RWPE2 (cell line): ENCODE data around the gene TBC1D16.
A peak's percentile ranks its signal among the peaks of the same experiment; 100 is the strongest.

ENCODE experiments used
- ATAC-seq: fragments of 200-7000 bp; cut with Tn5 transposase; 3 replicates; pipeline ENCODE4 v1.9.1; 2021; ENCODE audit warnings: low read depth
- DNase-seq: peaks from one replicate; pipeline ENCODE4 v3.0.0-alpha.2; 2020; ENCODE audit warnings: low spot score
- H3K27ac ChIP-seq: fragments of 450-650 bp; 2 replicates; pipeline ENCODE4 v1.5.1; 2017; ENCODE audit warnings: mild to moderate bottlenecking; ENCODE audit not compliant: poor library complexity, severe bottlenecking
- H3K27me3 ChIP-seq: fragments of 250-450 bp; sonication (Bioruptor Pico); 2 replicates; pipeline ENCODE4 v1.5.1; 2021; ENCODE audit warnings: mild to moderate bottlenecking, moderate library complexity; ENCODE audit not compliant: insufficient read depth, poor library complexity, severe bottlenecking
- H3K36me3 ChIP-seq: fragments of 250-450 bp; sonication (Bioruptor Pico); 2 replicates; pipeline ENCODE4 v1.5.1; 2020; ENCODE audit warnings: low read depth, mild to moderate bottlenecking, moderate library complexity
- H3K4me1 ChIP-seq: fragments of 250-450 bp; sonication (Bioruptor Pico); 2 replicates; pipeline ENCODE4 v1.5.1; 2021; ENCODE audit warnings: mild to moderate bottlenecking, moderate library complexity; ENCODE audit not compliant: insufficient read depth, poor library complexity, severe bottlenecking
- H3K4me3 ChIP-seq: fragments of 250-450 bp; sonication (Bioruptor Pico); 2 replicates; pipeline ENCODE4 v1.5.1; 2021; ENCODE audit warnings: mild to moderate bottlenecking, moderate library complexity; ENCODE audit not compliant: severe bottlenecking
- H3K9me3 ChIP-seq: fragments of 250-450 bp; sonication (Bioruptor Pico); 2 replicates; pipeline ENCODE4 v1.5.1; 2021; ENCODE audit warnings: mild to moderate bottlenecking, moderate library complexity; ENCODE audit not compliant: severe bottlenecking
- CTCF ChIP-seq: fragments of 450-650 bp; IDR thresholded peaks from one replicate; pipeline ENCODE4 v1.5.1; 2017; ENCODE audit warnings: mild to moderate bottlenecking, moderate library complexity; ENCODE audit not compliant: poor library complexity, severe bottlenecking

The TBC1D16 gene

GRCh38 chr17:80034791-80035686 lies 633 bp downstream of the TBC1D16 start:
- DNase-seq (no peak), ATAC-seq (0 out of 3 replicates have a peak, but pooled peaks have one; percentile 5)
- Histone ChIP-seq H3K4me1 (peaks cover 5% of the 10 kb centered on the region), H3K4me3 (peak overlapping the region; percentile 64), H3K36me3 (no peaks in the 10 kb centered on the region), H3K9me3 (no peaks in the 10 kb centered on the region), H3K27me3 (no peaks in the 10 kb centered on the region), H3K27ac (peak overlapping the region; percentile 25)
- TF ChIP-seq CTCF, result no peak

GRCh38 chr17:80033840-80034239 lies 1.8 kb downstream of the TBC1D16 start:
- no peak for TF ChIP-seq CTCF
- no peak overlapping the region for H3K27ac ChIP-seq

GRCh38 chr17:80032614-80033171 lies 3.0 kb downstream of the TBC1D16 start:
- H3K4me1 ChIP-seq, result peaks cover 5% of the 10 kb centered on the region
- H3K4me3 ChIP-seq, result no peak overlapping the region
- H3K27me3 ChIP-seq, result no peaks in the 10 kb centered on the region
- H3K36me3 ChIP-seq, result 0 out of 2 replicates have a peak, but pooled peaks cover 2% of the 10 kb centered on the region
- ATAC-seq (no peak), DNase-seq (no peak)
- H3K27ac ChIP-seq, result no peak overlapping the region
- no peak for TF ChIP-seq CTCF
- no peaks in the 10 kb centered on the region for H3K9me3 ChIP-seq

More at GRCh38 chr17:80033840-80034239, 1.8 kb downstream of the TBC1D16 start:
- Histone ChIP-seq H3K4me3 (no peak overlapping the region), H3K4me1 (peaks cover 5% of the 10 kb centered on the region), H3K27me3 (no peaks in the 10 kb centered on the region), H3K9me3 (no peaks in the 10 kb centered on the region), H3K36me3 (no peaks in the 10 kb centered on the region)
- ATAC-seq, result no peak
- no peak for DNase-seq

- H3K4me1 ChIP-seq, result peaks cover 5% of the 10 kb centered on the region
- no peak overlapping the region for H3K27ac ChIP-seq
- DNase-seq (no peak), ATAC-seq (no peak)
- H3K27me3 ChIP-seq, result no peaks in the 10 kb centered on the region
- H3K36me3 ChIP-seq, result 0 out of 2 replicates have a peak, but pooled peaks cover 2% of the 10 kb centered on the region
- no peak overlapping the region for H3K4me3 ChIP-seq
- TF ChIP-seq CTCF, result no peak
- H3K9me3 ChIP-seq, result no peaks in the 10 kb centered on the region
Observed at GRCh38 chr17:80031691-80032430, 3.8 kb downstream of the TBC1D16 start.
